OCI-LY3 (cell line): Measurements from ENCODE around the gene TENT4B.

ENCODE experiments used
- CTCF ChIP-seq: fragments of 200-600, 300-600 bp; sonication (generic); IDR thresholded peaks from 2 replicates; pipeline ENCODE4 v1.5.1; 2014; ENCODE audit warnings: antibody characterized with exemption, low read length, low read depth
- EZH2phosphoT487 ChIP-seq: fragments of 200-600 bp; shearing (Covaris generic); IDR thresholded peaks from 2 replicates; pipeline ENCODE4 v1.6.1; 2018; ENCODE audit warnings: antibody characterized with exemption, mixed run types, low read depth

DNA sequence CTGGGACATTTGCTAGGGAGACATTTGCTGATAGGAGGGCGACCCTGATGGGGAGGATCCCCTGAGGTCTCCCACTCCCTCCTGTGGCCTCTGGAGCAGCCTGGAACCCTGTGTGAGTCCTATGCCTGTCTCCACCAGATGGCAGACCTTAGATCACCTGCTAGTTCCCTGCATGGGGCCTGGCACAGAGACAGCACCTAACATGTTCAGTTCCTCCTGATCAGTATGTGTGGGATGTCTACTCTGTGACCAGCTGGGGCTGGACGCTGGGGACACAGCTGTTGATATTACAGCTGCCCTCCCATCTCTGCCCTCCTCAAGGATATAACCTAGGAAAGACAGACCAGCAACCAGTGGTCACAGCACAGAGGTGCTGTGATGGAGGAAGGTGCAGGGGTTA lies 112.2 kb downstream of the TENT4B start:
- TF ChIP-seq CTCF (peak; percentile 58), EZH2phosphoT487 (no peak)
